Measurements from ENCODE around the gene ASB10.

DNA sequence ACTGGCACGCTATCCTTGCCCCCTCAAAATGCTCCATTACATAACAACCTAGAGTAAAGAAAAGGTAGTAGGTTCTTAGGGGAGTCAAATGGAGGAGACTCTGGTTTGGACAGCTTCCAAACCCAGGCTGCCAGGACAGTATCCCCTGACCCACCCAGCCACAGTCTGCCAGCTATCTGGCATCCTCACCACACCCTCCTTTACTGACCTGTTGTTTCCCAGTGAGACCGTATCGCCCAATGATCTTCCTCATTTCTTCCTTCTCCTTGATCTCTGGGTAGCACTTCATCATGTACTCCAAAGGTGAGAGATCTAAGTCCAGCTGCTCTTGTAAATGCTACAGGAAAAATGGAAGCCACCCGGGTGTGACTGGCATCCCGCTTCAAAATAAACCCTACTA, 28.3 kb upstream of the ASB10 start:
- TF ChIP-seq, protein P1, sequence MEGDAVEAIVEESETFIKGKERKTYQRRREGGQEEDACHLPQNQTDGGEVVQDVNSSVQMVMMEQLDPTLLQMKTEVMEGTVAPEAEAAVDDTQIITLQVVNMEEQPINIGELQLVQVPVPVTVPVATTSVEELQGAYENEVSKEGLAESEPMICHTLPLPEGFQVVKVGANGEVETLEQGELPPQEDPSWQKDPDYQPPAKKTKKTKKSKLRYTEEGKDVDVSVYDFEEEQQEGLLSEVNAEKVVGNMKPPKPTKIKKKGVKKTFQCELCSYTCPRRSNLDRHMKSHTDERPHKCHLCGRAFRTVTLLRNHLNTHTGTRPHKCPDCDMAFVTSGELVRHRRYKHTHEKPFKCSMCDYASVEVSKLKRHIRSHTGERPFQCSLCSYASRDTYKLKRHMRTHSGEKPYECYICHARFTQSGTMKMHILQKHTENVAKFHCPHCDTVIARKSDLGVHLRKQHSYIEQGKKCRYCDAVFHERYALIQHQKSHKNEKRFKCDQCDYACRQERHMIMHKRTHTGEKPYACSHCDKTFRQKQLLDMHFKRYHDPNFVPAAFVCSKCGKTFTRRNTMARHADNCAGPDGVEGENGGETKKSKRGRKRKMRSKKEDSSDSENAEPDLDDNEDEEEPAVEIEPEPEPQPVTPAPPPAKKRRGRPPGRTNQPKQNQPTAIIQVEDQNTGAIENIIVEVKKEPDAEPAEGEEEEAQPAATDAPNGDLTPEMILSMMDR (conservative IDR thresholded peaks at IDR 0.05; ENCODE audit: low read depth in 2 of 2): no peak
- TF ChIP-seq EZH2phosphoT487 (IDR thresholded peaks at IDR 0.05; ENCODE audit: unreplicated experiment): no peak
- no peak for TF ChIP-seq POLR2AphosphoS5 (IDR thresholded peaks at IDR 0.05; ENCODE audit: low read depth)
- TF ChIP-seq EZH2 (IDR thresholded peaks at IDR 0.05; ENCODE audit: low read depth, unreplicated experiment): no peak
- no peak for TF ChIP-seq ZNF331 (CRISPR knock-in tag; IDR thresholded peaks at IDR 0.05; ENCODE audit: low read depth)
- TF ChIP-seq JUNB (IDR thresholded peaks at IDR 0.05; ENCODE audit: unreplicated experiment): no peak
- TF ChIP-seq, protein P2, sequence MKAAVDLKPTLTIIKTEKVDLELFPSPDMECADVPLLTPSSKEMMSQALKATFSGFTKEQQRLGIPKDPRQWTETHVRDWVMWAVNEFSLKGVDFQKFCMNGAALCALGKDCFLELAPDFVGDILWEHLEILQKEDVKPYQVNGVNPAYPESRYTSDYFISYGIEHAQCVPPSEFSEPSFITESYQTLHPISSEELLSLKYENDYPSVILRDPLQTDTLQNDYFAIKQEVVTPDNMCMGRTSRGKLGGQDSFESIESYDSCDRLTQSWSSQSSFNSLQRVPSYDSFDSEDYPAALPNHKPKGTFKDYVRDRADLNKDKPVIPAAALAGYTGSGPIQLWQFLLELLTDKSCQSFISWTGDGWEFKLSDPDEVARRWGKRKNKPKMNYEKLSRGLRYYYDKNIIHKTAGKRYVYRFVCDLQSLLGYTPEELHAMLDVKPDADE (IDR thresholded peaks at IDR 0.05): no peak
- no peak for TF ChIP-seq ZNF114 (CRISPR knock-in tag; IDR thresholded peaks at IDR 0.05)
- TF ChIP-seq CREB1 (CRISPR knock-in tag; IDR thresholded peaks at IDR 0.05; ENCODE audit: low read depth): no peak
